Kidney epithelial cell (primary cell): ENCODE measurements around the gene COL8A1. TPM values are rescaled to one million over a fixed set of nuclear protein-coding genes. Genes with fewer than 3 reads are reported as not detected.

Source experiments
- DNase-seq: peaks from one replicate; pipeline ENCODE4 v3.0.0-alpha.2; 2010; ENCODE audit warnings: low read depth
- H3K27me3 ChIP-seq: 2 replicates; pipeline ENCODE4 v1.6.0; 2011; ENCODE audit warnings: low read length; ENCODE audit not compliant: control insufficient read depth, insufficient read depth
- H3K36me3 ChIP-seq: 2 replicates; pipeline ENCODE4 v1.5.1; 2011; ENCODE audit warnings: low read length; ENCODE audit not compliant: control insufficient read depth, insufficient read depth
- H3K4me3 ChIP-seq: 2 replicates; pipeline ENCODE4 v1.5.1; 2011; ENCODE audit warnings: low read depth, mild to moderate bottlenecking, control low read depth, low read length
- total RNA-seq: library from RNA; depleted of rRNA; stranded (reverse); fragments of >200 nt; gene quantifications from 2 replicates; pipeline ENCODE4 v1.2.3, GENCODE V29; 2015
- TF ChIP-seq, protein P1 (sequence below): IDR thresholded peaks from 2 replicates; pipeline ENCODE4 v1.5.1; 2011; ENCODE audit warnings: mild to moderate bottlenecking, moderate library complexity, low read length, control low read depth, inconsistent platforms; ENCODE audit not compliant: insufficient read depth, poor library complexity, severe bottlenecking

Gene COL8A1
- total RNA-seq, 1 donor from 2014 or later = 24.4 TPM

DNA sequence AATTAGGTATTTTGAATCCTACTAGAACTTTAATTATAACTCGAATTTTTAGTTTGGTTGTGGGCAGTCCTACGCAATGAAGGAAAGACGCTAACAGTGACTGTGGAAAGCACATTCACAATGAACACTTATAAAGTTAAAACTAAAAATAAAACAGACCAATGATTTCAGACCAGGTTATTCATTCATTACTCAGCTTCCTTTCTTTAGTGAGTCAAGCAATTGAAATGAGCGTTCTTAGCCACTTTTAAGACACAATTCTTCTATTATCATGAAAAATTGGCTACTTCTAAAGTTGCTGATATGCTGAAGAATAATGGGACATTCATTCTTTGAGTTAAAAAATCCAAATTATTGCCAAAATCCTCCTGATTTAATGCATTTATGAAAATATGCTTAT lies 113.3 kb downstream of the COL8A1 start:
- H3K36me3 ChIP-seq = no peaks in the 10 kb centered on the region
- DNase-seq = peak; percentile 58
- H3K27me3 ChIP-seq = no peaks in the 10 kb centered on the region
- no peak overlapping the region for H3K4me3 ChIP-seq
- TF ChIP-seq, protein P1, sequence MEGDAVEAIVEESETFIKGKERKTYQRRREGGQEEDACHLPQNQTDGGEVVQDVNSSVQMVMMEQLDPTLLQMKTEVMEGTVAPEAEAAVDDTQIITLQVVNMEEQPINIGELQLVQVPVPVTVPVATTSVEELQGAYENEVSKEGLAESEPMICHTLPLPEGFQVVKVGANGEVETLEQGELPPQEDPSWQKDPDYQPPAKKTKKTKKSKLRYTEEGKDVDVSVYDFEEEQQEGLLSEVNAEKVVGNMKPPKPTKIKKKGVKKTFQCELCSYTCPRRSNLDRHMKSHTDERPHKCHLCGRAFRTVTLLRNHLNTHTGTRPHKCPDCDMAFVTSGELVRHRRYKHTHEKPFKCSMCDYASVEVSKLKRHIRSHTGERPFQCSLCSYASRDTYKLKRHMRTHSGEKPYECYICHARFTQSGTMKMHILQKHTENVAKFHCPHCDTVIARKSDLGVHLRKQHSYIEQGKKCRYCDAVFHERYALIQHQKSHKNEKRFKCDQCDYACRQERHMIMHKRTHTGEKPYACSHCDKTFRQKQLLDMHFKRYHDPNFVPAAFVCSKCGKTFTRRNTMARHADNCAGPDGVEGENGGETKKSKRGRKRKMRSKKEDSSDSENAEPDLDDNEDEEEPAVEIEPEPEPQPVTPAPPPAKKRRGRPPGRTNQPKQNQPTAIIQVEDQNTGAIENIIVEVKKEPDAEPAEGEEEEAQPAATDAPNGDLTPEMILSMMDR = no peak

DNA sequence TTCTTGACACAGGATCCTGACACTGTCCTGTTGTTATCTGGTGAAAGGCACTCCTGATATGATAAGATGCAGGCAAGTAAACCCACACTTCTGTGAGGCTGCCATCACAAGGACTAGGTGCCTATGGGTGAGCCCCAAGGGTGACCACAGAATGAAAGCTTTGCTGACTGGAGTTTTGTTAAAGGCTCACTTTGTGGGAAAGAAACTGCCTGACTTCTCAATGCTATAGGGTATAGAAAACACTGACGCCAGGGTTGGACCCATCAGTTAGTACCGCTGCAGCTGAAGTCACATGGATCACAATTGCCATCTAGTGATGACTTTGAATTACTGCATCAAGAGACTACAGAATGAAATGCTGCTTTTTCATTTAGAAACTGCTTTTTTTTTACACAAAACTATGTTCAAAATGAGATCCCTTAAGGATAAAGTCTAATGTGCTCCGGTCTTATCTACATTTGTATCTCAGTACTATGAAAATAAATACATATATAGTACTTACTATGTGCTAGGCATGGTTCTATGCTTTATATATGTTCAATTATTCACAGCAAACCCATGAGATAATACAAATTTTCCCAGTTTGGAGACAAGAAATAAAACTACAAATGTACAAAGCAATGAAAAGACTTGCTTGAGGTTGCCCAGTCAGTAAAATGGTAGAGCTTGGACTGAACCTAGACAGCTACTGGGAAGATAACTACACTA lies 115.0 kb downstream of the COL8A1 start:
- DNase-seq = peak; percentile 41
- no peaks in the 10 kb centered on the region for H3K27me3 ChIP-seq
- H3K36me3 ChIP-seq = no peaks in the 10 kb centered on the region
- no peak overlapping the region for H3K4me3 ChIP-seq
- TF ChIP-seq, protein P1 = peak; percentile 72

DNA sequence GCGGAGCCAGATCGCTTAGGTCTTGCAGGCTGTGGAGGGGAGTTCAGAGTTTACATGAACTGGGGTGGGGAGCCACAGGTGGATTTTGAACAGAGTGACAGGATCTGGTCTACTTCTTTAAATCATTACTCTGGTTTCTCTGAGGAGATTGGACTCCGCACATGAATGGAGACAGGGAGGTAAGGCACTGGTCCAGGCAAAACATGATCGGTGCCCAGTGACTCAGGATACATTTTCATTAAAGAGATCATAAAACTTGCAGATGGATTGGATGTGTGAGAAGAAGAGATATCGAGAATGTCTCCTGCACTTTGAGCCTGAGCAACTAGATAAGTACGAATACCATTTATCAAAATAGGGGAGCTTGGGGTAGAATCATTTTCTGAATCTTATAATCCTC lies 117.4 kb downstream of the COL8A1 start:
- Histone ChIP-seq H3K27me3 (no peaks in the 10 kb centered on the region), H3K4me3 (no peak overlapping the region), H3K36me3 (no peaks in the 10 kb centered on the region)
- DNase-seq = no peak
- TF ChIP-seq, protein P1 = no peak

DNA sequence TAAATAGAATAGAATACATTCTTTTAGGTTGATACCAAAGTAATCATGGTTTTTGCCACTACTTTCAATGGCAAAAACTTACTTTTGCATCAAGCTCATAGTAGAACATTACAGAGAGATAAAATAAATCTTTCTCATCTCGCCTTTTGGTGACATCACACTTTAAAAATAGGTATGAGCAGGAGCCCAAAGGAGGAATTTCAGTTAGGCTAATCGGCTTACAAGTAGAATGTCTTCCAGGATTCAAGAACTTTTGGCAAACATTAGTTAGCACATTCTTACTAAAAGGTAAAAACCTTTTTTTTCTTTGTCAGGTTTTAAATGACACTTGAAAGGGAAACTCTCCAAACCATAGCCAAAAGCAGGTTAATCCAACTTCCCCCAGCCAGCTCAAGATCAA lies 119.6 kb downstream of the COL8A1 start:
- H3K27me3 ChIP-seq = no peaks in the 10 kb centered on the region
- no peak overlapping the region for H3K4me3 ChIP-seq
- no peak for DNase-seq
- TF ChIP-seq, protein P1 = no peak
- no peaks in the 10 kb centered on the region for H3K36me3 ChIP-seq

DNA sequence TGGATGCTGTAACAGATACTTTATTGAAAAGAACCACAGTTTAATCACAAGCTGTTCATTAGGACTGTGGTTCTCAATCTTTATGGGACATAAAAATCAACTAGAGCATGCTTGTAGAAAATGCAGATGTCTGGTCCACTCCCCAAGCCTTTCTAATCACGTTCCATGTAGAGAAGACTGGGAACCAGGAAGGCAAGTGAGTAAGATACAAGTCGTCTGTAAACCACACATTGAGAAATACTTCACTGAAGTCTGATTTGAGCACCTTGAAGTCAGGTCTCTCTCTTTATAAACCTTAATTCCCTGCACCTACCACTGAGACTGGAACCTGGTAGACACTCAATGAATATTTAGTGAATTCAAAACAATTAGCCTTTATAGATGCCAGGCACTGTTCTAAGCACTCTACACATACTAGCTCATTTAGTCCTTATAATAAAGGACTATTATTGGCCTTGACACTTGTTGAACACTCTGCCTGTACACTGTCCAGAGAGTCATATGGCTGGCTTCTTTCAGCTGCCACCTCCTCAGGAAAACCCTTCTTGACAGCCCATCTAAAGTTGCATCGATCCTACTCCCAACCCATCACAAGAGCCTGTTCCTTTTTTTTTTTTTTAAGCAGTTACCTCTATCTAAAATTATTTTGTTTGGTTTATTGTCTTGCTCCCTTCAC lies 120.2 kb downstream of the COL8A1 start:
- no peak for DNase-seq
- H3K36me3 ChIP-seq = no peaks in the 10 kb centered on the region
- TF ChIP-seq, protein P1 = no peak
- no peaks in the 10 kb centered on the region for H3K27me3 ChIP-seq
- no peak overlapping the region for H3K4me3 ChIP-seq
